ENCODE measurements around the gene TNFAIP3.
A peak's percentile ranks its signal among the peaks of the same experiment; 100 is the strongest.

The TNFAIP3 gene

GRCh38 chr6:137861550-137862337 lies 5.3 kb upstream of the TNFAIP3 start:
- no peak overlapping the region for H3K4me2 ChIP-seq (ENCODE audit: low read length)
- no peak overlapping the region for H3K9ac ChIP-seq (ENCODE audit: low read length)
- H3K9me3 ChIP-seq (ENCODE audit: insufficient read depth, low read length), result no peaks in the 10 kb centered on the region
- H3K4me1 ChIP-seq (ENCODE audit: low read length), result peaks cover 23% of the 10 kb centered on the region
- H3K27ac ChIP-seq (ENCODE audit: low read length), result no peak overlapping the region
- H3K4me3 ChIP-seq (ENCODE audit: low read length), result no peak overlapping the region
- TF ChIP-seq CTCF (IDR thresholded peaks at IDR 0.05; ENCODE audit: low read depth, low read length) (no peak), EZH2phosphoT487 (IDR thresholded peaks at IDR 0.05; ENCODE audit: low read depth) (no peak)
- no peak overlapping the region for H2AFZ ChIP-seq (ENCODE audit: low read depth, low read length)
- H4K20me1 ChIP-seq (ENCODE audit: insufficient read depth, low read length), result no peaks in the 10 kb centered on the region
- H3K36me3 ChIP-seq (replicated peaks; ENCODE audit: low read depth, low read length), result no peaks in the 10 kb centered on the region
- H3K27me3 ChIP-seq (ENCODE audit: low read depth, low read length), result no peaks in the 10 kb centered on the region
- H3K79me2 ChIP-seq (ENCODE audit: low read length), result peaks cover 20% of the 10 kb centered on the region

- Histone ChIP-seq H3K27ac (ENCODE audit: low read length) (no peak overlapping the region), H3K27me3 (ENCODE audit: low read depth, low read length) (no peaks in the 10 kb centered on the region), H3K79me2 (ENCODE audit: low read length) (peaks cover 25% of the 10 kb centered on the region), H3K4me1 (ENCODE audit: low read length) (peaks cover 23% of the 10 kb centered on the region), H4K20me1 (ENCODE audit: insufficient read depth, low read length) (no peaks in the 10 kb centered on the region), H2AFZ (ENCODE audit: low read depth, low read length) (no peak overlapping the region), H3K4me3 (ENCODE audit: low read length) (no peak overlapping the region), H3K9me3 (ENCODE audit: insufficient read depth, low read length) (no peaks in the 10 kb centered on the region), H3K36me3 (replicated peaks; ENCODE audit: low read depth, low read length) (peaks cover 3% of the 10 kb centered on the region), H3K4me2 (ENCODE audit: low read length) (no peak overlapping the region), H3K9ac (ENCODE audit: low read length) (no peak overlapping the region)
- no peak for TF ChIP-seq EZH2phosphoT487 (IDR thresholded peaks at IDR 0.05; ENCODE audit: low read depth)
Measured at GRCh38 chr6:137862419-137863090, 4.5 kb upstream of the TNFAIP3 start.

- no peak overlapping the region for H3K4me3 ChIP-seq (ENCODE audit: low read length)
- no peak overlapping the region for H3K4me2 ChIP-seq (ENCODE audit: low read length)
- H3K9ac ChIP-seq (ENCODE audit: low read length), result no peak overlapping the region
- H2AFZ ChIP-seq (ENCODE audit: low read depth, low read length), result no peak overlapping the region
- TF ChIP-seq CTCF (IDR thresholded peaks at IDR 0.05; ENCODE audit: low read depth, low read length), result no peak
- H3K79me2 ChIP-seq (ENCODE audit: low read length), result peaks cover 32% of the 10 kb centered on the region
- H3K27ac ChIP-seq (ENCODE audit: low read length), result no peak overlapping the region
- peaks cover 10% of the 10 kb centered on the region for H3K36me3 ChIP-seq (replicated peaks; ENCODE audit: low read depth, low read length)
- no peaks in the 10 kb centered on the region for H3K9me3 ChIP-seq (ENCODE audit: insufficient read depth, low read length)
- no peaks in the 10 kb centered on the region; the same call in 1 of the 2 replicates for H4K20me1 ChIP-seq (ENCODE audit: insufficient read depth, low read length)
- peaks cover 23% of the 10 kb centered on the region for H3K4me1 ChIP-seq (ENCODE audit: low read length)
- no peaks in the 10 kb centered on the region for H3K27me3 ChIP-seq (ENCODE audit: low read depth, low read length)
Measured at GRCh38 chr6:137863091-137863797, 3.8 kb upstream of the TNFAIP3 start.

- H3K36me3 ChIP-seq (replicated peaks; ENCODE audit: low read depth, low read length), result peaks cover 27% of the 10 kb centered on the region
- H3K4me2 ChIP-seq (ENCODE audit: low read length), result peak overlapping the region; percentile 100
- peaks cover 49% of the 10 kb centered on the region for H3K79me2 ChIP-seq (ENCODE audit: low read length)
- H3K27me3 ChIP-seq (ENCODE audit: low read depth, low read length), result no peaks in the 10 kb centered on the region
- H4K20me1 ChIP-seq (ENCODE audit: insufficient read depth, low read length), result peaks cover 11% of the 10 kb centered on the region; the same call in 1 of the 2 replicates
- H3K27ac ChIP-seq (ENCODE audit: low read length), result peak overlapping the region; percentile 98
- H3K4me1 ChIP-seq (ENCODE audit: low read length), result peaks cover 23% of the 10 kb centered on the region
- H3K4me3 ChIP-seq (ENCODE audit: low read length), result peak overlapping the region; percentile 89
- no peak for TF ChIP-seq EZH2phosphoT487 (IDR thresholded peaks at IDR 0.05; ENCODE audit: low read depth)
- no peak for TF ChIP-seq CTCF (IDR thresholded peaks at IDR 0.05; ENCODE audit: low read depth, low read length)
- H2AFZ ChIP-seq (ENCODE audit: low read depth, low read length), result no peak overlapping the region
- H3K9ac ChIP-seq (ENCODE audit: low read length), result peak overlapping the region; percentile 91
- no peaks in the 10 kb centered on the region for H3K9me3 ChIP-seq (ENCODE audit: insufficient read depth, low read length)
Measured at GRCh38 chr6:137864812-137865508, 2.1 kb upstream of the TNFAIP3 start.
